Measurements from ENCODE around the gene APBA1. TPM values are rescaled to one million over a fixed set of nuclear protein-coding genes. Genes with fewer than 3 reads are reported as not detected.

Gene APBA1
- total and polyA plus RNA-seq, 12 donors, result 0.66 to 5.7 (median 2.5) TPM

- Histone ChIP-seq H3K4me1 (peaks cover 0 to 3% (median 0%) of the 10 kb centered on the region in 9 donors), H3K4me3 (no peak overlapping the region), H3K9me3 (peaks cover 0 to 14% (median 0%) of the 10 kb centered on the region in 11 donors), H3K27ac (no peak overlapping the region), H3K36me3 (no peaks in the 10 kb centered on the region), H3K27me3 (no peaks in the 10 kb centered on the region)
- TF ChIP-seq CTCF (IDR thresholded peaks at IDR 0.05), result no peak
- DNase-seq, result no peak
- 85 to 100% methylated on average over 1 of the region's 1 CpG for WGBS, 2 donors
- no peak for ATAC-seq
- intact Hi-C loops (cut with DNase I), result no loop called here
These were observed 29.1 kb downstream of the APBA1 start for GRCh38 chr9:69643098-69643497.

- H3K4me1 ChIP-seq, result peaks cover 0 to 7% (median 0%) of the 10 kb centered on the region in 9 donors
- no peaks in the 10 kb centered on the region for H3K27me3 ChIP-seq
- no peak overlapping the region for H3K27ac ChIP-seq
- H3K9me3 ChIP-seq, result peaks cover 0 to 15% (median 0%) of the 10 kb centered on the region in 11 donors
- H3K4me3 ChIP-seq, result no peak overlapping the region
- no peak for DNase-seq
- TF ChIP-seq CTCF (IDR thresholded peaks at IDR 0.05), result no peak
- ATAC-seq, result no peak
- intact Hi-C loops (cut with DNase I), result no loop called here
- H3K36me3 ChIP-seq, result no peaks in the 10 kb centered on the region
These were observed 34.4 kb downstream of the APBA1 start for GRCh38 chr9:69637817-69638200.

- DNase-seq (no peak), ATAC-seq (no peak)
- no peak overlapping the region for H3K27ac ChIP-seq
- intact Hi-C loops (cut with DNase I), result no loop called here
- peaks cover 0 to 7% (median 0%) of the 10 kb centered on the region in 9 donors for H3K4me1 ChIP-seq
- H3K27me3 ChIP-seq, result no peaks in the 10 kb centered on the region
- H3K4me3 ChIP-seq, result no peak overlapping the region
- no peaks in the 10 kb centered on the region for H3K36me3 ChIP-seq
- H3K9me3 ChIP-seq, result peaks cover 0 to 13% (median 0%) of the 10 kb centered on the region in 11 donors
- WGBS, 2 donors, result 92 to 96% methylated on average over 2 of the region's 2 CpGs
- TF ChIP-seq CTCF (IDR thresholded peaks at IDR 0.05), result no peak
These were observed 34.9 kb downstream of the APBA1 start for GRCh38 chr9:69637193-69637816.

- H3K27me3 ChIP-seq, result no peaks in the 10 kb centered on the region
- no peak for ATAC-seq
These were observed 38.5 kb downstream of the APBA1 start for GRCh38 chr9:69633716-69634115.

More at GRCh38 chr9:69633716-69634115, 38.5 kb downstream of the APBA1 start:
- H3K4me3 ChIP-seq, result no peak overlapping the region
- H3K36me3 ChIP-seq, result no peaks in the 10 kb centered on the region
- 78 to 91% methylated on average over 1 of the region's 1 CpG for WGBS, 2 donors
- H3K9me3 ChIP-seq, result peaks cover 0 to 7% (median 0%) of the 10 kb centered on the region in 11 donors
- no peak for TF ChIP-seq CTCF (IDR thresholded peaks at IDR 0.05)
- no peak for DNase-seq
- H3K27ac ChIP-seq, result no peak overlapping the region
- intact Hi-C loops (cut with DNase I), result no loop called here
- H3K4me1 ChIP-seq, result peaks cover 0 to 7% (median 0%) of the 10 kb centered on the region in 9 donors
